Central memory CD4-positive, alpha-beta T cell (primary cell): ENCODE results near the gene ARHGAP42.

ENCODE experiments used
- DNase-seq: peaks from one replicate; pipeline ENCODE4 v3.0.0; 2022

The ARHGAP42 gene

GRCh38 chr11:100805506-100806199 is 118.6 kb downstream of the ARHGAP42 start:
- DNase-seq: no peak

GRCh38 chr11:100806296-100806695 is 119.2 kb downstream of the ARHGAP42 start:
- no peak for DNase-seq

GRCh38 chr11:100808904-100809491 is 121.9 kb downstream of the ARHGAP42 start:
- no peak for DNase-seq

GRCh38 chr11:100810146-100810545 is 123.1 kb downstream of the ARHGAP42 start:
- no peak for DNase-seq

- no peak for DNase-seq
These were observed 123.6 kb downstream of the ARHGAP42 start for GRCh38 chr11:100810666-100811065.

- no peak for DNase-seq
These were observed 125.4 kb downstream of the ARHGAP42 start for GRCh38 chr11:100812517-100812916.

- DNase-seq: no peak
These were observed 128.8 kb downstream of the ARHGAP42 start for GRCh38 chr11:100815787-100816330.

GRCh38 chr11:100816823-100817222 is 129.7 kb downstream of the ARHGAP42 start:
- DNase-seq: no peak

- DNase-seq: no peak
These were observed 130.5 kb downstream of the ARHGAP42 start for GRCh38 chr11:100817620-100818019.

- no peak for DNase-seq
These were observed 133.5 kb downstream of the ARHGAP42 start for GRCh38 chr11:100820621-100821020.

- DNase-seq: no peak
These were observed 134.1 kb downstream of the ARHGAP42 start for GRCh38 chr11:100821198-100821597.

- DNase-seq: no peak
These were observed 136.3 kb downstream of the ARHGAP42 start for GRCh38 chr11:100823360-100823759.

- no peak for DNase-seq
These were observed 137.1 kb downstream of the ARHGAP42 start for GRCh38 chr11:100824041-100824809.

- no peak for DNase-seq
These were observed 138.5 kb downstream of the ARHGAP42 start for GRCh38 chr11:100825626-100826025.

- no peak for DNase-seq
These were observed 141.0 kb downstream of the ARHGAP42 start for GRCh38 chr11:100827934-100828661.

- DNase-seq: no peak
These were observed 143.2 kb downstream of the ARHGAP42 start for GRCh38 chr11:100830274-100830673.

GRCh38 chr11:100830978-100831732 is 144.1 kb downstream of the ARHGAP42 start:
- no peak for DNase-seq

- DNase-seq: no peak
These were observed 144.9 kb downstream of the ARHGAP42 start for GRCh38 chr11:100831929-100832494.

- DNase-seq: no peak
These were observed 145.7 kb downstream of the ARHGAP42 start for GRCh38 chr11:100832829-100833228.

- no peak for DNase-seq
These were observed 146.2 kb downstream of the ARHGAP42 start for GRCh38 chr11:100833276-100833675.

GRCh38 chr11:100835854-100836253 is 148.8 kb downstream of the ARHGAP42 start:
- DNase-seq: no peak

GRCh38 chr11:100837311-100837710 is 150.2 kb downstream of the ARHGAP42 start:
- DNase-seq: no peak
